ENCODE results near the gene ILRUN. TPM values are rescaled to one million over a fixed set of nuclear protein-coding genes. Genes with fewer than 3 reads are reported as not detected.

Gene ILRUN
- total and polyA plus RNA-seq, 9 of the 15 experiments (the other 6 are each of a cell fraction or from before 2014, with no cell fraction given): 24.9 to 78.9 (median 53.4) TPM

DNA sequence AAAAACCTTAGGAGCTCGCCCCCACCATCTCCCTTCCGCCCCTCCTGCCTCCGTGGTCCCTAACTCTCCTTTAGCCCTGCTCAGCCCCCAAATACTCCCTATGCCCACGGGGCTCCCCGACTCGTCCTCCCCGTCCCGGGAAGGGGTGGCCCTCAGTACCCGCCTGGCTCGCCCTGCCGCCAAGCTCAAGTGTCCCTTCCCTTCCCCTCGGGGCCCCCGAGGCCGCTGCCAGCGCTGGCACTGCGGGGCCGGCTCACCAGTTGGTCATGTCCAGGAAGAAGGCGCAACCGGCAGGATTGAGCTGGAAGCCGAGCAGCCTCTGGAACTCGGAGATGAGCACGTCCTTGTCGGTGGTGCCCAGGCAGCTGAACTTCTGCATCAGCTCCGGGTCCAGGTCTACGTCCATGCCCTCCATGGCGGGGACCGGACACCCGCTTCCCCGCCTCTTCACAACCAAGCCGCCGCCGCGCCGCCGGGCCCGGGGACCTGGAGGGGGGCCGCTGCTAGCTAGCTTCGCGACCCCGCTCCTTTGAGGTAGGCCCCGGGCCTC, 303 bp downstream of the ILRUN start (continued):
- no peak for TF ChIP-seq SMAD2 (IDR thresholded peaks at IDR 0.05; ENCODE audit: low read depth, low read length)
- no peak for TF ChIP-seq ZC3H11A (IDR thresholded peaks at IDR 0.05; ENCODE audit: low read depth, low read length)
- TF ChIP-seq, protein P1, sequence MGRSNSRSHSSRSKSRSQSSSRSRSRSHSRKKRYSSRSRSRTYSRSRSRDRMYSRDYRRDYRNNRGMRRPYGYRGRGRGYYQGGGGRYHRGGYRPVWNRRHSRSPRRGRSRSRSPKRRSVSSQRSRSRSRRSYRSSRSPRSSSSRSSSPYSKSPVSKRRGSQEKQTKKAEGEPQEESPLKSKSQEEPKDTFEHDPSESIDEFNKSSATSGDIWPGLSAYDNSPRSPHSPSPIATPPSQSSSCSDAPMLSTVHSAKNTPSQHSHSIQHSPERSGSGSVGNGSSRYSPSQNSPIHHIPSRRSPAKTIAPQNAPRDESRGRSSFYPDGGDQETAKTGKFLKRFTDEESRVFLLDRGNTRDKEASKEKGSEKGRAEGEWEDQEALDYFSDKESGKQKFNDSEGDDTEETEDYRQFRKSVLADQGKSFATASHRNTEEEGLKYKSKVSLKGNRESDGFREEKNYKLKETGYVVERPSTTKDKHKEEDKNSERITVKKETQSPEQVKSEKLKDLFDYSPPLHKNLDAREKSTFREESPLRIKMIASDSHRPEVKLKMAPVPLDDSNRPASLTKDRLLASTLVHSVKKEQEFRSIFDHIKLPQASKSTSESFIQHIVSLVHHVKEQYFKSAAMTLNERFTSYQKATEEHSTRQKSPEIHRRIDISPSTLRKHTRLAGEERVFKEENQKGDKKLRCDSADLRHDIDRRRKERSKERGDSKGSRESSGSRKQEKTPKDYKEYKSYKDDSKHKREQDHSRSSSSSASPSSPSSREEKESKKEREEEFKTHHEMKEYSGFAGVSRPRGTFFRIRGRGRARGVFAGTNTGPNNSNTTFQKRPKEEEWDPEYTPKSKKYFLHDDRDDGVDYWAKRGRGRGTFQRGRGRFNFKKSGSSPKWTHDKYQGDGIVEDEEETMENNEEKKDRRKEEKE (IDR thresholded peaks at IDR 0.05; ENCODE audit: borderline replicate concordance in 1 of 2, control insufficient read depth in 1 of 2, low read depth in 2 of 2, low read length in 1 of 2): no peak
- no peak for TF ChIP-seq TFAM (CRISPR knock-in tag; conservative IDR thresholded peaks at IDR 0.05)
- TF ChIP-seq RHOXF2B (CRISPR knock-in tag; conservative IDR thresholded peaks at IDR 0.05): no peak
- peak in 1 of 2 experiments; percentile 48; a peak in 1 of 4 replicates for TF ChIP-seq SIN3A (IDR thresholded peaks at IDR 0.05; ENCODE audit: borderline replicate concordance in 2 of 2, control insufficient read depth in 1 of 2, low read depth in 2 of 2, low read length in 2 of 2)
- TF ChIP-seq RBM17 (IDR thresholded peaks at IDR 0.05; ENCODE audit: borderline replicate concordance, low read depth, low read length): no peak
- TF ChIP-seq NFE2L1 (tag; IDR thresholded peaks at IDR 0.05; ENCODE audit: borderline replicate concordance, low read depth): no peak
- no peak for TF ChIP-seq FOXJ3 (CRISPR knock-in tag; IDR thresholded peaks at IDR 0.05)
- no peak for TF ChIP-seq E2F3 (CRISPR knock-in tag; IDR thresholded peaks at IDR 0.05)
- TF ChIP-seq SMAD1 (IDR thresholded peaks at IDR 0.05; ENCODE audit: low read depth, low read length, partially characterized antibody): peak; percentile 7
- TF ChIP-seq ZBTB7A (IDR thresholded peaks at IDR 0.05; ENCODE audit: borderline replicate concordance, control insufficient read depth, low read depth, low read length): no peak; the same call in 1 of the 2 replicates
- TF ChIP-seq ZNF165 (CRISPR knock-in tag; IDR thresholded peaks at IDR 0.05; ENCODE audit: borderline replicate concordance): no peak
- TF ChIP-seq MYBL2 (IDR thresholded peaks at IDR 0.05; ENCODE audit: low read depth): no peak
- no peak for TF ChIP-seq MYBL2 (CRISPR knock-in tag; IDR thresholded peaks at IDR 0.05; ENCODE audit: borderline replicate concordance)
- no peak for TF ChIP-seq CTBP1 (IDR thresholded peaks at IDR 0.05; ENCODE audit: borderline replicate concordance)
- peak; percentile 88; the same call in 1 of the 2 replicates for TF ChIP-seq ZC3H4 (CRISPR knock-in tag; IDR thresholded peaks at IDR 0.05; ENCODE audit: borderline replicate concordance)
- TF ChIP-seq XRCC3 (IDR thresholded peaks at IDR 0.05): no peak
- 0 out of 2 replicates have a peak, but pooled peaks have one; percentile 30 for TF ChIP-seq ZNF79 (CRISPR knock-in tag; IDR thresholded peaks at IDR 0.05; ENCODE audit: low read depth)
- TF ChIP-seq RBBP5 (IDR thresholded peaks at IDR 0.05; ENCODE audit: borderline replicate concordance, insufficient read depth, low read length, poor library complexity, severe bottlenecking): peak; percentile 72
- no peak for TF ChIP-seq KAT2B (IDR thresholded peaks at IDR 0.05; ENCODE audit: low read depth, low read length)
- TF ChIP-seq, protein P2, sequence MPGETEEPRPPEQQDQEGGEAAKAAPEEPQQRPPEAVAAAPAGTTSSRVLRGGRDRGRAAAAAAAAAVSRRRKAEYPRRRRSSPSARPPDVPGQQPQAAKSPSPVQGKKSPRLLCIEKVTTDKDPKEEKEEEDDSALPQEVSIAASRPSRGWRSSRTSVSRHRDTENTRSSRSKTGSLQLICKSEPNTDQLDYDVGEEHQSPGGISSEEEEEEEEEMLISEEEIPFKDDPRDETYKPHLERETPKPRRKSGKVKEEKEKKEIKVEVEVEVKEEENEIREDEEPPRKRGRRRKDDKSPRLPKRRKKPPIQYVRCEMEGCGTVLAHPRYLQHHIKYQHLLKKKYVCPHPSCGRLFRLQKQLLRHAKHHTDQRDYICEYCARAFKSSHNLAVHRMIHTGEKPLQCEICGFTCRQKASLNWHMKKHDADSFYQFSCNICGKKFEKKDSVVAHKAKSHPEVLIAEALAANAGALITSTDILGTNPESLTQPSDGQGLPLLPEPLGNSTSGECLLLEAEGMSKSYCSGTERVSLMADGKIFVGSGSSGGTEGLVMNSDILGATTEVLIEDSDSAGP (CRISPR knock-in tag; IDR thresholded peaks at IDR 0.05): no peak
- no peak for TF ChIP-seq HIVEP1 (CRISPR knock-in tag; IDR thresholded peaks at IDR 0.05)
- TF ChIP-seq ZNF134 (CRISPR knock-in tag; conservative IDR thresholded peaks at IDR 0.05): no peak
- no peak for TF ChIP-seq ZNF778 (CRISPR knock-in tag; IDR thresholded peaks at IDR 0.05)
- no peak for TF ChIP-seq GABPB2 (CRISPR knock-in tag; conservative IDR thresholded peaks at IDR 0.05)

All from K562 (cell line).